Mammary epithelial cell (primary cell): ENCODE measurements around the gene CASZ1.

Experiments used
- CTCF ChIP-seq, 2 donors: IDR thresholded peaks in 1 of 2; conservative IDR thresholded peaks in 1 of 2; 2 replicates each; pipeline ENCODE4 v1.5.1; 2011 to 2012; ENCODE audit warnings: inconsistent platforms in 2 of 2, low read length in 2 of 2, mild to moderate bottlenecking in 2 of 2, control low read depth in 1 of 2, low read depth in 1 of 2; ENCODE audit not compliant: insufficient read depth in 1 of 2; ENCODE audit errors: extremely low read depth in 1 of 2
- EZH2 ChIP-seq: IDR thresholded peaks from 2 replicates; pipeline ENCODE4 v1.6.1; 2012; ENCODE audit warnings: low read length, inconsistent platforms, borderline replicate concordance

GRCh38 chr1:10789803-10790702, 6.4 kb downstream of the CASZ1 start:
- TF ChIP-seq EZH2: no peak
- no peak for TF ChIP-seq CTCF (conservative IDR thresholded peaks at IDR 0.05 in 1 of 2, IDR thresholded peaks at IDR 0.05 in 1 of 2; ENCODE audit: extremely low read depth in 1 of 2, insufficient read depth in 1 of 2, low read depth in 1 of 2, low read length in 2 of 2)
